Tibial nerve (tissue), 3 donors: ENCODE data around the gene SLC35B2.

Experiments
- EP300 ChIP-seq, 2 donors: sonication (generic); formaldehyde crosslinking; IDR thresholded peaks; one replicate each; pipeline ENCODE4 v1.6.1; 2017; ENCODE audit warnings: antibody characterized with exemption in 2 of 2, mild to moderate bottlenecking in 1 of 2
- POLR2A ChIP-seq, 2 donors: fragments of 450-650 bp; IDR thresholded peaks; one replicate each; pipeline ENCODE4 v1.6.1; 2017; ENCODE audit warnings: antibody characterized with exemption in 2 of 2, mild to moderate bottlenecking in 2 of 2, moderate library complexity in 2 of 2

- TF ChIP-seq POLR2A (IDR thresholded peaks at IDR 0.05) (no peak), EP300 (IDR thresholded peaks at IDR 0.05) (no peak)
Measured at GRCh38 chr6:44276667-44277640, 19.6 kb upstream of the SLC35B2 start.
